OCI-LY3 (cell line): ENCODE data around the gene PFDN5.

Experiments
- H2AFZ ChIP-seq: fragments of 200-600, 300-600 bp; shearing (Covaris generic); 2 replicates; pipeline ENCODE4 v1.6.0; 2014; ENCODE audit warnings: antibody characterized with exemption, low read depth, low read length
- H3K27ac ChIP-seq: fragments of 200-600, 300-600 bp; sonication (generic); 2 replicates; pipeline ENCODE4 v1.5.1; 2014; ENCODE audit warnings: mild to moderate bottlenecking, low read length, moderate library complexity, mixed read lengths
- H3K27me3 ChIP-seq: fragments of 200-600, 300-600 bp; sonication (generic); 2 replicates; pipeline ENCODE4 v1.6.1; 2014; ENCODE audit warnings: low read depth, low read length, mixed read lengths
- H3K36me3 ChIP-seq: fragments of 200-600, 300-600 bp; sonication (generic); replicated peaks from 2 replicates; pipeline ENCODE3; 2014; ENCODE audit warnings: low read depth, low read length, mixed read lengths
- H3K4me1 ChIP-seq: fragments of 300-600, 200-600 bp; sonication (generic); 2 replicates; pipeline ENCODE4 v1.6.1; 2014; ENCODE audit warnings: low read length, mixed read lengths
- H3K4me2 ChIP-seq: fragments of 200-600, 300-600 bp; sonication (generic); 2 replicates; pipeline ENCODE4 v1.6.1; 2014; ENCODE audit warnings: low read length, mixed read lengths
- H3K4me3 ChIP-seq: fragments of 300-600, 200-600 bp; sonication (generic); 2 replicates; pipeline ENCODE4 v1.5.1; 2014; ENCODE audit warnings: antibody characterized with exemption, mild to moderate bottlenecking, low read length, moderate library complexity
- H3K79me2 ChIP-seq: fragments of 300-600, 200-600 bp; shearing (Covaris generic); 2 replicates; pipeline ENCODE4 v1.6.1; 2014; ENCODE audit warnings: mild to moderate bottlenecking, low read length, mixed read lengths
- H3K9ac ChIP-seq: fragments of 300-600, 200-600 bp; shearing (Covaris generic); 2 replicates; pipeline ENCODE4 v1.6.0; 2014; ENCODE audit warnings: mild to moderate bottlenecking, low read length, moderate library complexity
- H3K9me3 ChIP-seq: fragments of 200-600, 300-600 bp; shearing (Covaris generic); 2 replicates; pipeline ENCODE4 v1.6.1; 2014; ENCODE audit warnings: low read length, mixed read lengths; ENCODE audit not compliant: insufficient read depth
- H4K20me1 ChIP-seq: fragments of 200-600, 300-600 bp; sonication (generic); 2 replicates; pipeline ENCODE4 v1.6.1; 2016; ENCODE audit warnings: low read length, mixed read lengths; ENCODE audit not compliant: insufficient read depth
- EZH2phosphoT487 ChIP-seq: fragments of 200-600 bp; shearing (Covaris generic); IDR thresholded peaks from 2 replicates; pipeline ENCODE4 v1.6.1; 2018; ENCODE audit warnings: antibody characterized with exemption, mixed run types, low read depth
- TF ChIP-seq, protein P1 (sequence below): fragments of 200-600, 300-600 bp; sonication (generic); IDR thresholded peaks from 2 replicates; pipeline ENCODE4 v1.5.1; 2014; ENCODE audit warnings: antibody characterized with exemption, low read length, low read depth

PFDN5 gene

DNA sequence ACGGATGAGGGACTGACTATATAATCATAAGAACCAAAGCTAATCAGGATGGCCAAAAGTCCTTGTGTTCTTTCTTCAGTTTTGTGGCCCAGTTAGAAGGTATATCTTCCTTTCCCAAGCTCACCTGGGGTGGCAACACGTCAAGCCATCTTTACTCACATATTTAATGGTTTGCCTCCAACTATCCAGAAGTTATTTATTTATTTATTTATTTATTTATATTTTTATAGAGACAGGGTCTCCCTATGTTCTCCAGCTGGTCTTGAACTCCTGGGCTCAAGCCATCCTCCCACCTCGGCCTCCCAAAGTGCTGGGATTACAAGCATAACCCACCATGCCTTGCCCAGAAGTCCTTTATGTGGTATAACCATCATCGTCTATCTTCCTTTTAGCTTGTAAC, 52.6 kb downstream of the PFDN5 start:
- no peak for TF ChIP-seq EZH2phosphoT487
- TF ChIP-seq, protein P1, sequence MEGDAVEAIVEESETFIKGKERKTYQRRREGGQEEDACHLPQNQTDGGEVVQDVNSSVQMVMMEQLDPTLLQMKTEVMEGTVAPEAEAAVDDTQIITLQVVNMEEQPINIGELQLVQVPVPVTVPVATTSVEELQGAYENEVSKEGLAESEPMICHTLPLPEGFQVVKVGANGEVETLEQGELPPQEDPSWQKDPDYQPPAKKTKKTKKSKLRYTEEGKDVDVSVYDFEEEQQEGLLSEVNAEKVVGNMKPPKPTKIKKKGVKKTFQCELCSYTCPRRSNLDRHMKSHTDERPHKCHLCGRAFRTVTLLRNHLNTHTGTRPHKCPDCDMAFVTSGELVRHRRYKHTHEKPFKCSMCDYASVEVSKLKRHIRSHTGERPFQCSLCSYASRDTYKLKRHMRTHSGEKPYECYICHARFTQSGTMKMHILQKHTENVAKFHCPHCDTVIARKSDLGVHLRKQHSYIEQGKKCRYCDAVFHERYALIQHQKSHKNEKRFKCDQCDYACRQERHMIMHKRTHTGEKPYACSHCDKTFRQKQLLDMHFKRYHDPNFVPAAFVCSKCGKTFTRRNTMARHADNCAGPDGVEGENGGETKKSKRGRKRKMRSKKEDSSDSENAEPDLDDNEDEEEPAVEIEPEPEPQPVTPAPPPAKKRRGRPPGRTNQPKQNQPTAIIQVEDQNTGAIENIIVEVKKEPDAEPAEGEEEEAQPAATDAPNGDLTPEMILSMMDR: no peak
- Histone ChIP-seq H3K9ac (no peak overlapping the region), H3K27me3 (0 out of 2 replicates have a peak, but pooled peaks cover 6% of the 10 kb centered on the region), H3K4me2 (no peak overlapping the region), H3K4me1 (peaks cover 13% of the 10 kb centered on the region; the same call in 1 of the 2 replicates), H3K36me3 (no peaks in the 10 kb centered on the region), H3K27ac (no peak overlapping the region), H3K9me3 (no peaks in the 10 kb centered on the region), H2AFZ (no peak overlapping the region), H3K79me2 (no peaks in the 10 kb centered on the region), H3K4me3 (no peak overlapping the region), H4K20me1 (no peaks in the 10 kb centered on the region)
